ENCODE data around the gene SH2D4B.

DNA sequence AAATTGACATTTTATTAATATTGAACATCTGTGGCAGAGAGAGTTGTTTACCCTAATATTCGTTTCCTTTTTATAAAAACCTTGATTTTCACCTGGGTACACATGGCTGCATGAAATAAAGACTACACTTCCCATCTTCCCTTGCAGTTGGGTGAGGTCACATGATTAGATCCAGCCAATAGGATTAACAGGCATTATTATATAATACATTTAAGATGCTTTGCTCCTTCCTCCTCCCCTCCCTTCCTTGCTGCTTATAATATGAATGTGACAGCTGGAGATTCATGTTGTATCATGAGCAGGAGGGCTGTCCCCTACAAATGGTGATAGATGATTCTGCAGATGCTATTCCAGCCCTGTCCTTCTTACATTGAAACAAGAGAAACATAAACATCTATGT lies 146.6 kb downstream of the SH2D4B start:
- TF ChIP-seq, protein P1, sequence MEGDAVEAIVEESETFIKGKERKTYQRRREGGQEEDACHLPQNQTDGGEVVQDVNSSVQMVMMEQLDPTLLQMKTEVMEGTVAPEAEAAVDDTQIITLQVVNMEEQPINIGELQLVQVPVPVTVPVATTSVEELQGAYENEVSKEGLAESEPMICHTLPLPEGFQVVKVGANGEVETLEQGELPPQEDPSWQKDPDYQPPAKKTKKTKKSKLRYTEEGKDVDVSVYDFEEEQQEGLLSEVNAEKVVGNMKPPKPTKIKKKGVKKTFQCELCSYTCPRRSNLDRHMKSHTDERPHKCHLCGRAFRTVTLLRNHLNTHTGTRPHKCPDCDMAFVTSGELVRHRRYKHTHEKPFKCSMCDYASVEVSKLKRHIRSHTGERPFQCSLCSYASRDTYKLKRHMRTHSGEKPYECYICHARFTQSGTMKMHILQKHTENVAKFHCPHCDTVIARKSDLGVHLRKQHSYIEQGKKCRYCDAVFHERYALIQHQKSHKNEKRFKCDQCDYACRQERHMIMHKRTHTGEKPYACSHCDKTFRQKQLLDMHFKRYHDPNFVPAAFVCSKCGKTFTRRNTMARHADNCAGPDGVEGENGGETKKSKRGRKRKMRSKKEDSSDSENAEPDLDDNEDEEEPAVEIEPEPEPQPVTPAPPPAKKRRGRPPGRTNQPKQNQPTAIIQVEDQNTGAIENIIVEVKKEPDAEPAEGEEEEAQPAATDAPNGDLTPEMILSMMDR (IDR thresholded peaks at IDR 0.05), result no peak
- TF ChIP-seq POLR2AphosphoS5 (IDR thresholded peaks at IDR 0.05), result no peak
